Loucy (cell line): Measurements from ENCODE around the gene KRTAP21-2.

ENCODE experiments used
- EZH2phosphoT487 ChIP-seq: fragments of 200-600 bp; IDR thresholded peaks from 2 replicates; pipeline ENCODE4 v1.6.1; 2018; ENCODE audit warnings: antibody characterized with exemption, mild to moderate bottlenecking, moderate library complexity, borderline replicate concordance
- TF ChIP-seq, protein P1 (sequence below): fragments of 200-600 bp; sonication (generic); conservative IDR thresholded peaks from 2 replicates; pipeline ENCODE4 v1.5.1; 2014; ENCODE audit warnings: mild to moderate bottlenecking, antibody characterized with exemption, low read length

DNA sequence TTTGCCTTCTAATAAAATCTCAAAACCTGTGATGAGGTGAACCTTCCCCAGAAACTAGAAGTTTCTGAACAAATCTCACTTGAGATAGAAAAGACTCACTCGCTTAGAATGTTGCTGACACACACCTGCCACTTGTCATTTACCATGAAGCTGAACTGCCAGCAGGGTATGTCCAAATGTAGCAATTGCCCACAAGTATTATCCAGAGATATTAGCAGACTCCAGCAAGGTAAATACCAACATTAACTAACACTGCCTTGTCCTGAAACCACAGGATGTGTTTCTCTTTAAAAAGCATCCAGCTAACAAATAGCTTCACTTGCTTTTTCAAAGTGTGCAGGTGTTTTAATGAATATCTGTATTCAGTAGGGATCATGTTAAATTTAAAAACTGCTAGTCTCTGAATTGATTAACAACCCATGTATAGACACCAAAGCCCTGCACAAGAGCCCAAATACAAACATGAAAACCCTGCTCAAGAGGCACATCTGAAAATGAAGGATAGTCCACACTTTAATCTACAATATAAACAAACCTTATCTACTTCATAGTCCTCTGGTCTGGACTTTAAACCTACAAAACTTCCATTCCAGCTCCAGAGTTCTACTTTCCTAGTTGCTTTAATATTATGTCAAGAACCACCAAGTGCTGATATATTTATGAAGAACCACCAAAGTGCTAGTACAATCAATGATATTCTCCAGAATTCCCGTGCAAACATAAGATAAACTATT lies 46.7 kb upstream of the KRTAP21-2 start:
- TF ChIP-seq, protein P1, sequence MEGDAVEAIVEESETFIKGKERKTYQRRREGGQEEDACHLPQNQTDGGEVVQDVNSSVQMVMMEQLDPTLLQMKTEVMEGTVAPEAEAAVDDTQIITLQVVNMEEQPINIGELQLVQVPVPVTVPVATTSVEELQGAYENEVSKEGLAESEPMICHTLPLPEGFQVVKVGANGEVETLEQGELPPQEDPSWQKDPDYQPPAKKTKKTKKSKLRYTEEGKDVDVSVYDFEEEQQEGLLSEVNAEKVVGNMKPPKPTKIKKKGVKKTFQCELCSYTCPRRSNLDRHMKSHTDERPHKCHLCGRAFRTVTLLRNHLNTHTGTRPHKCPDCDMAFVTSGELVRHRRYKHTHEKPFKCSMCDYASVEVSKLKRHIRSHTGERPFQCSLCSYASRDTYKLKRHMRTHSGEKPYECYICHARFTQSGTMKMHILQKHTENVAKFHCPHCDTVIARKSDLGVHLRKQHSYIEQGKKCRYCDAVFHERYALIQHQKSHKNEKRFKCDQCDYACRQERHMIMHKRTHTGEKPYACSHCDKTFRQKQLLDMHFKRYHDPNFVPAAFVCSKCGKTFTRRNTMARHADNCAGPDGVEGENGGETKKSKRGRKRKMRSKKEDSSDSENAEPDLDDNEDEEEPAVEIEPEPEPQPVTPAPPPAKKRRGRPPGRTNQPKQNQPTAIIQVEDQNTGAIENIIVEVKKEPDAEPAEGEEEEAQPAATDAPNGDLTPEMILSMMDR: no peak
- no peak for TF ChIP-seq EZH2phosphoT487
